Measurements from ENCODE around the gene CDPF1.
"Not testable (repeated sequence)": the region's sequence is repeated elsewhere in the genome, so short reads cannot be mapped to it uniquely, and the experiment has no call there.

CDPF1 gene

GRCh38 chr22:46224898-46225290 is 25.2 kb downstream of the CDPF1 start:
- no peak for DNase-seq (ENCODE audit: low read depth)

- DNase-seq (ENCODE audit: low read depth), result no peak
Measured at GRCh38 chr22:46224044-46224897, 25.8 kb downstream of the CDPF1 start.

GRCh38 chr22:46220921-46221320 is 29.2 kb downstream of the CDPF1 start:
- no peak for DNase-seq (ENCODE audit: low read depth)

- no peak for DNase-seq (ENCODE audit: low read depth)
Measured at GRCh38 chr22:46219636-46220035, 30.5 kb downstream of the CDPF1 start.

GRCh38 chr22:46214616-46215015 is 35.5 kb downstream of the CDPF1 start:
- no peak for DNase-seq (ENCODE audit: low read depth)

- DNase-seq (ENCODE audit: low read depth), result no peak
Measured at GRCh38 chr22:46214149-46214548, 35.9 kb downstream of the CDPF1 start.

- DNase-seq (ENCODE audit: low read depth), result no peak
Measured at GRCh38 chr22:46213052-46213451, 37.0 kb downstream of the CDPF1 start.

GRCh38 chr22:46212195-46212594 is 37.9 kb downstream of the CDPF1 start:
- no peak for DNase-seq (ENCODE audit: low read depth)

GRCh38 chr22:46209262-46209661 is 40.8 kb downstream of the CDPF1 start:
- DNase-seq (ENCODE audit: low read depth), result no peak

GRCh38 chr22:46203601-46203980 is 46.5 kb downstream of the CDPF1 start:
- no peak for DNase-seq (ENCODE audit: low read depth)

- DNase-seq (ENCODE audit: low read depth), result no peak
Measured at GRCh38 chr22:46202897-46203600, 47.0 kb downstream of the CDPF1 start.

GRCh38 chr22:46201059-46201757 is 48.9 kb downstream of the CDPF1 start:
- no peak for DNase-seq (ENCODE audit: low read depth)

GRCh38 chr22:46198806-46199205 is 51.3 kb downstream of the CDPF1 start:
- not testable (repeated sequence) for DNase-seq (ENCODE audit: low read depth)

GRCh38 chr22:46198274-46198673 is 51.8 kb downstream of the CDPF1 start:
- no peak for DNase-seq (ENCODE audit: low read depth)

- DNase-seq (ENCODE audit: low read depth), result no peak
Measured at GRCh38 chr22:46196278-46196677, 53.8 kb downstream of the CDPF1 start.

- DNase-seq (ENCODE audit: low read depth), result no peak
Measured at GRCh38 chr22:46195487-46196165, 54.5 kb downstream of the CDPF1 start.

All from GM04504 (cell line).